Left forelimb (tissue), 1 donor: ENCODE data around the gene ZNF740.
"Not testable (repeated sequence)": the region's sequence is repeated elsewhere in the genome, so short reads cannot be mapped to it uniquely, and the experiment has no call there.

Experiments
- DNase-seq: peaks from one replicate; pipeline ENCODE4 v3.0.0-alpha.2; 2018; ENCODE audit warnings: low spot score

ZNF740 gene

GRCh38 chr12:53194973-53195372 is 14.5 kb downstream of the ZNF740 start:
- DNase-seq: no peak

- no peak for DNase-seq
These were observed 15.2 kb downstream of the ZNF740 start for GRCh38 chr12:53195516-53196420.

GRCh38 chr12:53196486-53196885 is 16.0 kb downstream of the ZNF740 start:
- no peak for DNase-seq

- DNase-seq: no peak
These were observed 16.6 kb downstream of the ZNF740 start for GRCh38 chr12:53197011-53197640.

GRCh38 chr12:53198486-53199110 is 18.1 kb downstream of the ZNF740 start:
- no peak for DNase-seq

- DNase-seq: peak; percentile 45
These were observed 19.2 kb downstream of the ZNF740 start for GRCh38 chr12:53199700-53200099.

- DNase-seq: no peak
These were observed 19.6 kb downstream of the ZNF740 start for GRCh38 chr12:53200107-53200457.

- DNase-seq: peak; percentile 8
These were observed 20.1 kb downstream of the ZNF740 start for GRCh38 chr12:53200458-53201176.

GRCh38 chr12:53201177-53201541 is 20.6 kb downstream of the ZNF740 start:
- no peak for DNase-seq

GRCh38 chr12:53201639-53202038 is 21.1 kb downstream of the ZNF740 start:
- DNase-seq: peak; percentile 11

GRCh38 chr12:53202316-53202715 is 21.8 kb downstream of the ZNF740 start:
- DNase-seq: not testable (repeated sequence)

GRCh38 chr12:53204351-53204750 is 23.8 kb downstream of the ZNF740 start:
- no peak for DNase-seq

- DNase-seq: no peak
These were observed 25.4 kb downstream of the ZNF740 start for GRCh38 chr12:53205747-53206419.

GRCh38 chr12:53207042-53207441 is 26.5 kb downstream of the ZNF740 start, which contains the start of gene ITGB7:
TSS of gene ITGB7 (minus strand) at chr12:53207251. CDS start at chr12:53200443, 6,808 bp downstream.
- no peak for DNase-seq

GRCh38 chr12:53208435-53208834 is 27.9 kb downstream of the ZNF740 start:
- DNase-seq: no peak

GRCh38 chr12:53208877-53209463 is 28.4 kb downstream of the ZNF740 start:
- no peak for DNase-seq

GRCh38 chr12:53210843-53211242 is 30.3 kb downstream of the ZNF740 start:
- no peak for DNase-seq

- DNase-seq: no peak
These were observed 31.2 kb downstream of the ZNF740 start for GRCh38 chr12:53211476-53212381.

GRCh38 chr12:53212931-53213330 is 32.4 kb downstream of the ZNF740 start:
- DNase-seq: no peak

- DNase-seq: peak; percentile 87
These were observed 32.8 kb downstream of the ZNF740 start for GRCh38 chr12:53213348-53213747.
